AG10803 (cell line): ENCODE measurements around the gene DNAJC16.
A peak's percentile ranks its signal among the peaks of the same experiment; 100 is the strongest.

Experiments
- DNase-seq: peaks from one replicate; pipeline ENCODE4 v3.0.0; 2010; ENCODE audit warnings: low read depth
- H3K4me3 ChIP-seq: 2 replicates; pipeline ENCODE4 v1.5.1; 2011; ENCODE audit warnings: mild to moderate bottlenecking, low read length, control low read depth
- TF ChIP-seq, protein P1 (sequence below): conservative IDR thresholded peaks from 2 replicates; pipeline ENCODE4 v1.5.1; 2011; ENCODE audit warnings: mild to moderate bottlenecking, low read length, control low read depth, inconsistent platforms

DNAJC16 gene

GRCh38 chr1:15522551-15522950 lies 4.1 kb upstream of the DNAJC16 start:
- H3K4me3 ChIP-seq: no peak overlapping the region
- TF ChIP-seq, protein P1, sequence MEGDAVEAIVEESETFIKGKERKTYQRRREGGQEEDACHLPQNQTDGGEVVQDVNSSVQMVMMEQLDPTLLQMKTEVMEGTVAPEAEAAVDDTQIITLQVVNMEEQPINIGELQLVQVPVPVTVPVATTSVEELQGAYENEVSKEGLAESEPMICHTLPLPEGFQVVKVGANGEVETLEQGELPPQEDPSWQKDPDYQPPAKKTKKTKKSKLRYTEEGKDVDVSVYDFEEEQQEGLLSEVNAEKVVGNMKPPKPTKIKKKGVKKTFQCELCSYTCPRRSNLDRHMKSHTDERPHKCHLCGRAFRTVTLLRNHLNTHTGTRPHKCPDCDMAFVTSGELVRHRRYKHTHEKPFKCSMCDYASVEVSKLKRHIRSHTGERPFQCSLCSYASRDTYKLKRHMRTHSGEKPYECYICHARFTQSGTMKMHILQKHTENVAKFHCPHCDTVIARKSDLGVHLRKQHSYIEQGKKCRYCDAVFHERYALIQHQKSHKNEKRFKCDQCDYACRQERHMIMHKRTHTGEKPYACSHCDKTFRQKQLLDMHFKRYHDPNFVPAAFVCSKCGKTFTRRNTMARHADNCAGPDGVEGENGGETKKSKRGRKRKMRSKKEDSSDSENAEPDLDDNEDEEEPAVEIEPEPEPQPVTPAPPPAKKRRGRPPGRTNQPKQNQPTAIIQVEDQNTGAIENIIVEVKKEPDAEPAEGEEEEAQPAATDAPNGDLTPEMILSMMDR: no peak
- DNase-seq: no peak

GRCh38 chr1:15523104-15524020 lies 3.3 kb upstream of the DNAJC16 start:
- TF ChIP-seq, protein P1: no peak
- peak overlapping the region; percentile 75 for H3K4me3 ChIP-seq
- DNase-seq: peak; percentile 46

DNA sequence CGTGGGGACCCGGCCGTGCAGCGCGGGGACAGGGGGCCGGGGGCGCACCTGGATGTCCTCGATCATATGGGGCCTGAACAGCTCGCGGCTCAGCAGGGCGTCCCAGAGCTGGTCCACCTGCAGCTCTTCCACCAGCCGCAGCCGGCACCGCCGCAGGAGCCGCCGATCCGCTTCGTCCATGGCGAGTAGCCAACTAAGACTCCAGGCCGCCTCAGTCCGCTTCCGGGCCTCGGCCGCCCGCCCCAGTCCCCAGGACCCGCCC lies 2.7 kb upstream of the DNAJC16 start, which contains the start of gene CASP9:
Gene CASP9, minus strand, starts transcription at position 195 of the 262 bp plus-strand sequence. Its CDS starts 15 bp downstream, at position 180.
- peak within 1 kb of the TSS; percentile 83 for H3K4me3 ChIP-seq
- no peak for DNase-seq
- TF ChIP-seq, protein P1: no peak

- DNase-seq: peak; percentile 98
- TF ChIP-seq, protein P1: no peak
- peak overlapping the region; percentile 81 for H3K4me3 ChIP-seq
These were observed 2.2 kb upstream of the DNAJC16 start for GRCh38 chr1:15524283-15525049.

- no peak for DNase-seq
- TF ChIP-seq, protein P1: no peak
- peak overlapping the region; percentile 83 for H3K4me3 ChIP-seq
These were observed 1.3 kb upstream of the DNAJC16 start for GRCh38 chr1:15525050-15526020.

DNA sequence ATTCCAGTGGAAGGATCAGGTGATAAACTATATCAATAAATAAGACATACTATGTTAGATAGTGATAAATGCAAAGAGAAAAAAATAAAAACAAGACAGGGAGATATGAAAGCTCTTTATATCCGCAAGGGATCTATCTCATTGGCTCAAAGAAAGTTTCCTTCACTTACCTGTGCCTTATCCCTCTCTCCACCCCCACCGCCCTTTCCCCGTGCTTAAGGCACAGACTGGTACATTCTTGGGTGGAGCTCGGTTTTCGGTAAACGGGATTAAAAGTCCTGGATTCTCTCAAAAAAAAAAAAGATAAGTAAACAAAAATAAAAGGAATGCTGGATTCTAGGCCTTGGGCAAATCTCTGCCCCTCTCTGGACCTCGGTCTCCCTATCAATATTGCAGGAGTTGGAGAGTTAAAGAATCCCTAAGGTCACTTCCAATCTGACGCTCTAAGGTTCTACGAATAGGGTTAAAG lies 593 bp upstream of the DNAJC16 start:
- TF ChIP-seq, protein P1: no peak
- peak overlapping the region; percentile 83 for H3K4me3 ChIP-seq
- DNase-seq: no peak
